Esophagus muscularis mucosa (tissue), 3 donors: ENCODE data around the gene SORCS2.

ENCODE experiments used
- CTCF ChIP-seq, 3 experiments: fragments of 200-600 bp in 2 of 3; fragments of 450-650 bp in 1 of 3; sonication (generic) in 2 of 3; IDR thresholded peaks; one replicate each; pipeline ENCODE4 v1.5.1; 2017 to 2019; ENCODE audit warnings: antibody characterized with exemption in 3 of 3, mild to moderate bottlenecking in 2 of 3, moderate library complexity in 1 of 3
- EP300 ChIP-seq: sonication (generic); formaldehyde crosslinking; IDR thresholded peaks from one replicate; pipeline ENCODE4 v1.6.1; 2017; ENCODE audit warnings: antibody characterized with exemption

- TF ChIP-seq CTCF (IDR thresholded peaks at IDR 0.05) (no peak), EP300 (no peak)
Measured at GRCh38 chr4:7666744-7667143, 474.4 kb downstream of the SORCS2 start.
